NCI-H128 (cell line): ENCODE measurements around the gene CDK2AP2.
"Not testable (repeated sequence)": the region's sequence is repeated elsewhere in the genome, so short reads cannot be mapped to it uniquely, and the experiment has no call there.

Source experiments
- DNase-seq: peaks from one replicate; lab custom pipeline; 2025; ENCODE audit not compliant: unreplicated experiment; lab: John Stamatoyannopoulos, UW

The CDK2AP2 gene

DNA sequence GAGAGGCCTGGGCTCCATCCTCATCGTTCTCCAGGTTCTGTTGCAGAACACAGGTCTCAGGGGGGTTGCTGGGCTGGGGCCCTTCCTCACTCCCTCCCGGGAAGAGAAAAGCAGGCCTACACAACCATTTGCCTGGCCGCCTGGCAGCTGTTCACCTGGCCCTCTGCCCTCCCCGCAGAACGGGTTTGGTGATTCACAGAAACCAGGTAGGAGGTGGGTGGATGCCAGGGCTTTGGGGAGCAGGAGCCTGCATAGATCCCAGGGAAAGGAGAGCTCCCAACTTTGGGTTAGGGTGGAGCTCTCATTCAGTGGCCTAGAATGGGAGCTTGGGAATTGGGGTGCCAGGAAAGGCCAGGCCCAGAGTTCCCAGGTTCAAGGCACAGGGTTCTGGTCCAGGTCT is 39.9 kb downstream of the CDK2AP2 start:
- DNase-seq, result no peak

DNA sequence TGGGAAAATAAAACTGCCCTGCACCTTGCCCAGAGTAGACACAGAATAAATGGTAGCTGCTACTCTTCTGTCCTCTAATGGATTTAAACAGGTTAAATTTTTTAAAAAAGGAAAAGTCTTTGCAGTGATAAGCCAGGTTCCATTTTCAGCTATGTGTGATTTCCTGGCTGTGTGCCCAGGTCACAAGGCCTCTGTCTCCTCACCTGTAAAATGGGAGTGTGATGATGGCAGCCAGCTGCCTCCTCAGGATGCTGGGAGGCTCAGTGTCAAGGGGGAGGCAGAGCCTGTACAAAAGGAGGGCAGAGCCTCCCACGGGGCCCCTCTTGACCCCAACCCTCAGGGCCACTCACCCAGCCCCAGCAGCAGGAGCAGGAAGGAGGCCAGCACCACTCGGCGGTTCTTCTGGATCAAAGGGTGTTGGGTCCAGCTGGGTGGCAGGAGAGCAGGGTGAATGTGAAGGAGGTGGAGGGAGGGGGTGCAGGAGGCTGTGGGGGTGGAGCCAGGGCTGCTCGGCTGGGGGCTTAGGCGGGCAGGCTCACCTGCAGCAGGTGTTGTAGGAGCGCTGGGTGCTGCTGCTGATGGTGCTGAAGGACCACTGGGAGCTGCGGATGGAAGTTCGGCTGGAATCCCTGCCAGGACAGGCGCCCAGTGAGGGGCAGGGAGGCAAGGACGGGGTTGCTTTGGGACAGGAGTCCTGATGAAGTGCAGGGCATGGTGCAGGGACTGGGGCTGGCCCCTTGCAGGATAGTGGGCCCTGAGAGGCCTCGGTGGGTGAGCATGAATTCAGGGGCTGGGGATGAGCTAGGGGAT is 40.8 kb downstream of the CDK2AP2 start:
- DNase-seq, result no peak

DNA sequence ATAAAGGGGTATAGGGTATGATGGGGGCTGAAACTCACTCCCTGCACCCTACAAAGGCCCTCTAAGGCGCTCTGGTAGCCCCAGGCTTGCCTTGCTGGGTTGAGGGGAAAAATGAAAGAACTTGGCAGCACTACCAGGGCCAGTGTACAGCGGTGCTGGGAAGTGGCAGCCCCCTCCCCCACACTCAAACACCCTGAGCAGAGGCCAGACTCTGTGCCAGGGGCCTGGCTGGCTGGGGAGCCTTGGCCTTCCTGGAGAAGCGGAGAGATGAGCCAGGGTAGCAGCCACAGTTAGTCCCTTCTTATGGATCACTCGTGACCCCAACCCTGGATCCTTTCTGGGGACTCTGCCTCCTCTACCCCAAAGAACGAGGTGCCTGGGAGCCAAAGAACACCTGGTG is 41.6 kb downstream of the CDK2AP2 start:
- DNase-seq, result no peak

DNA sequence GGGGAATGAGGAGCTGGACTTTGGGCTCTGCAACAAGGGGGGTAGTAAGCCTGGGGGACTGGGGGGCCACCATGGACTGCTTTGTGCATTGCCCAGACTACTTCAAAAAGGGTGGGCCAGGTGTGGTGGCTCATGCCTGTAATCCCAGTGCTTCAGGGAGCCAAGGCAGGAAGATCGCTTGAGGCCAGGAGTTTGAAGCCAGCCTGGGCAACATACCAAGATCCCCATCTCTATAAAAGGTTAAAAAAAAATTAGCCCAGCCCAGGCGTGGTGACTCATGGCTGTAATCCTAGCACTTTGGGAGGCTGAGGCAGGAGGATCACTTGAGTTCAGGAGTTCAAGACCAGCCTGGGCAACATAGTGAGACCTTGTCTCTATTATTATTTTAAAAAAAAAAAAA is 42.4 kb downstream of the CDK2AP2 start:
- not testable (repeated sequence) for DNase-seq

DNA sequence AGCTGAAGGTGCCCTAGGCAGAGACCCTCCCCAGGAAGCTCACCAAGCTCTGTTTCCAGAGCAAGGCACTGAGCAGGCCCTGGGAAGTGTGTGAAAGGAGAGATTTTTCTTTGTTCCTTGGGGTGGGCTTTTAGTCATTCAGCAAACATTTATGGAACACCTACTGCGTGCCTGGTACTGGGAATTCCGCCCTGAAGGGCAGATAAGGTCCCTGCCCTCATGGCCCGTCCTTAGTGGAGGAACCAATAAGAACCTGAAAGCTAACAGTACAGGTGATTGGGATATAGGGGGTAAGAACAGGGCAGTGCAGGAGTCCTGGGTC is 42.8 kb downstream of the CDK2AP2 start:
- no peak for DNase-seq

DNA sequence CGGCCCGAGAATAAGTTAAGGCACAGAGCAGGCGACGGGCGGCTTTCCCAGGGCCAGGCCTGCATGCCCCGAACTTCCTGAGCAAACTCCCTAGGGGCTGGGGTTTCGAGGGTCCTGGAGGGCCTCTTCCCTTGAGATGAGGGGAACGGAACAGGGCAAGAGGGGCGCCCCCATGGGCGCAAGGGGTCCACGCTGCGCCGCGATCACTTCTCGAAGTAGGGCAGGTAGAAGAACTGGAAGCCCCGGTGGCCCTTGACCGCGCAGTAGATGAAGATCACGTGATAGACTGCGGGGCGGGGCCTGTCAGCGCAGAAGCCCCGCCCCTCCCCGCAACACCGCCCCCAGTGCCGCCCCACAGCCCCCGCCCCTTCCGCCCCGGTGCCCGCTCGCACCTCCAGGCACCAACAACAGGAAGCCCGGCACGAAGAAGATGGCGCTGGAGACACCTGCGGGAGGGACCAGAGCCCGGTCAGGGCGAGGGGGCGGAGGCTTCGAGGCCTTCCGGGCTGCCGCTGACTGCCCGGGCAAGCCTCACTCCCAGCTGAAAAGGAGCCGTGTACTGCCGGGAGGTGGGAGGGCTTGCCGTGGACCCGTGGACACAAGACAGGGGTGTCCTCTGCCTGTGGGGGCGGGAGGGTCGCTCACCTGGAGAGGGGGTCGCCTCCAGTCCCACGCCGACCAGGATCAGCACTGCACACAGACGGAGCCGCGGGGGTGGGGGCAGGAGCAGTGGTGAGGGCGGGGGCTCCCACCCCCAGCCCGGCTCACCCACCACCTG is 43.4 kb downstream of the CDK2AP2 start:
- DNase-seq, result peak; percentile 39

DNA sequence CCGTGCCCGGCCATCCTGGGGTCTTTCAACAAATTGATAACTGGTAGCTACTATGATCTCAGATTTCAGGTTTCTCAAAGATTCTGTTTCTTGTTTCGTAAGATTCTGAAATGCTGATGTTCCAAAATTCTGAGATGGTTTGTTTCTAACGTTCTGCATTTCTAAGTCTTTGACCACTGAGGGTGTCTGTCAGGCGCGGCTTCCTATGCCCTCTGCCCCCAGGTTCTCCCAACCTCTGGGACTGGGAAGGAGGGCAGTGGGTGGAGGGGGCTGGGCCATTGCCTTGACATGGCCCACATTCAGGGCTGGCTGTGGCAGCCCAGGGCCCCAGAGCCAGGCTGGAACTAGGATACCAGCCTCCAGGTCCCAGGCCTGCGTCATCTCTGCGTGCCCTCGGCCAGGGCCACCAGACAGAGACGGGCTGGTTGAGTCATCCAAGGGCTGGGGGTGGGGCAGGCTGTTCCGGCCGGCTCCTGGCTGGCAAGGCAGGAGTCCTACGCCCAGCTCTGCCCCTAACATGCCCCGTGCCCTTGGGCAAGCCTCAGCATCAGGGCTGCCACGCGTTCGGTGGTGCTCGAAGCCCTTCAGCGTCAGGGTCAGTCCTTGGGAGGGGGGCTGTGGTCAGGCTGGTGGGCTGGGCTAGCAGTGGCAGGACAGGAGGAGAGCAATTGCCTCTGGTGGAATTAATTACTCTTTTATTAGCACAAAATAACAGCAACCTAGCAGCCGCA is 44.1 kb downstream of the CDK2AP2 start:
- no peak for DNase-seq

DNA sequence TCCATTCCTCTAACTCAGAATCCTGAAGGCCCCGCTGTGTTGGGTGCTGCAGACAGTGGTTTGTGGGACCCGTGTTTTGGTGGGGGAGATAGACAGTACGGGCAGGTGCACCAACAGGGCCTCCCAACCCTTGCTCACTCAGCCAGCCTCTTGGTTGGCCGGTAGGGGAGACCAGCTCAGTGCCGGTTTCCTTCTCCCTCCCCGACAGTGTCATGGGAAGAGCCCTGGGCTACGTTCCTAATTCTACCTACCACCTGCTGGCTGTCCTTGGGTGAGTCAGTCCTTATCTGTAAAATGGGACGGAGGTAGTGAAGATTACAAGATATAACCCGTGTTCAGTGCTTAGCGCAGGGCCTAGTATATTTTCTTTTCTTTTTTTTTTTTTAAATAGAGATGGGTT is 44.8 kb downstream of the CDK2AP2 start:
- DNase-seq, result no peak

DNA sequence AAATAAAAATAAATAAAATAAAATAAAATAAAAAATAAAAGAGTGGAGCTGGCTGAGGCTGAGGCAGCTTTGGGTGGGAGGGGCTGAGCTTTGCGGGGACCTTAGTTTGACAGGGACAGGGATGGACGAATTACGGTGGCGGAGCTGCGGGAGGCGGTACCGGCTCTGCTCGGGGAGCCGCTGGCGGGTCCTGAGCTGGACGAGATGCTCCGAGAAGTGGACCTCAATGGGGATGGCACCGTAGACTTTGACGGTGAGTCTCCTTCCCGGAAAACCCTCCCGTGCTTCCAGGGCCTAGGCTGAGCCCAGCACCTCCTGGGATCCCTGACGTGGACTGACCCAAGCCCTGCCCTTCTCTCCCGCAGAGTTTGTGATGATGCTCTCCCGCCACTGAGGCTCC is 49.7 kb downstream of the CDK2AP2 start:
- DNase-seq, result no peak

DNA sequence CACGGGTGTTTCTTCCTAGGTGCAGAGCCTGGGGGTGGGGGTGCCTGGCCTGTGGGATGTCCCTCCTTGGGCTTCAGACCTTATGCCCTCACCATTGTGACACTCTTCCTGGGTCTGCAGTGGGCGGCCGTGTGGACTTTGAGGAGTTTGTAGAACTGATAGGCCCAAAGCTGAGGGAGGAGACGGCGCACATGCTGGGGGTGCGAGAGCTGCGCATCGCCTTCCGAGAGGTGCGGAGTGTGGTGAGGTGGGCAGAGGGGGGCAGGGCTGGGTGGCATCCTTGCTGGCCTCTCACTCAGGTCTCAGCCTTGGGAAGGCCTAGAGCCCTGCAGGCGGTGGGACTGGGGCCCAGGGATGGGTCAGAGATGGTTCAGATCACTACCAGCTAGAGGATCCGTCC is 50.5 kb downstream of the CDK2AP2 start:
- no peak for DNase-seq
